GM21619 (cell line): ENCODE results near the gene DZANK1.
"Not testable (repeated sequence)": the region's sequence is repeated elsewhere in the genome, so short reads cannot be mapped to it uniquely, and the experiment has no call there.

Experiments
- ATAC-seq: cut with Tn5 transposase; IDR thresholded peaks from one replicate; pipeline ENCODE4 v1.9.1; 2021; ENCODE audit not compliant: unreplicated experiment

Gene DZANK1

GRCh38 chr20:18380908-18381529, 85.8 kb downstream of the DZANK1 start:
- no peak for ATAC-seq

DNA sequence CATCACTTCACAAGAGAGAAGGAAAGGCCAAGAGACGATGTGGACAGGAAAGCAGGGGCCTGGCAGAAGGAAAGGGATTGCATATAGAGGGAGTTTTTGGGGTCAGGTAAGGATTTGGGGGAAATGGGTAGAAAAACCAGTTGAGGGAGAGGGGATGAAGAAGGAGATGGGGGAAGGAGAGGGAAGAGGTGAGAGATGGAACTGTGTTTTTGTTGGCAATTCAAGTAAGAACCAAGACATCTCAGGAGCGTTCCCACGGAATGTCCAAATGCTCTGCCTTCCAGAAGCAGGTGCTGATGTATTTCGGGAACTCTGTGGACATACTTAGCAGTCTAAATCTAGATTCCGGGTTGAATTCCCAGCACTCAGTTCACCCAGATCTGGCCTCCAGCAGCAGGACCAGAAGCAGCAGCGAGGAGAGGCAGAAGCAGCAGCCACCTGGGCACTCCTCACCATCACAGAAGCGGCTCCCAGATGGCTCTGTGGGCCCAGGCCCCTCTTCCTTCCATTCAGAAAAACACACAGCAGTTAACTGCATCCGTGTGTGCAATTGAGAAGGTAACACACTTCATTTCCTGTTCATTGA, 88.8 kb downstream of the DZANK1 start:
- no peak for ATAC-seq

DNA sequence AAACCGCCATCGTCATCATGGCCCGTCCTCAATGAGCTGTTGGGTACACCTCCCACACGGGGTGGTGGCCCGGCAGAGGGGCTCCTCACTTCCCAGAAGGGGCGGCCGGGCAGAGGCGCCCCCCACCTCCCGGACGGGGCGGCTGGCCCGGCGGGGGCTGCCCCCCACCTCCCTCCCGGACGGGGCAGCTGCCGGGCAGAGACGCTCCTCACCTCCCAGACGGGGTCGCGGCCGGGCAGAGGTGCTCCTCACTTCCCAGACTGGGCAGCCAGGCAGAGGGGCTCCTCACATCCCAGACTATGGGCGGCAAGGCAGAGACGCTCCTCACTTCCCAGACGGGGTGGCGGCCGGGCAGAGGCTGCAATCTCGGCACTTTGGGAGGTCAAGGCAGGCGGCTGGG, 91.3 kb downstream of the DZANK1 start:
- not testable (repeated sequence) for ATAC-seq

GRCh38 chr20:18372296-18372695, 94.5 kb downstream of the DZANK1 start:
- no peak for ATAC-seq

- no peak for ATAC-seq
Observed at GRCh38 chr20:18364768-18365167, 102.1 kb downstream of the DZANK1 start.

DNA sequence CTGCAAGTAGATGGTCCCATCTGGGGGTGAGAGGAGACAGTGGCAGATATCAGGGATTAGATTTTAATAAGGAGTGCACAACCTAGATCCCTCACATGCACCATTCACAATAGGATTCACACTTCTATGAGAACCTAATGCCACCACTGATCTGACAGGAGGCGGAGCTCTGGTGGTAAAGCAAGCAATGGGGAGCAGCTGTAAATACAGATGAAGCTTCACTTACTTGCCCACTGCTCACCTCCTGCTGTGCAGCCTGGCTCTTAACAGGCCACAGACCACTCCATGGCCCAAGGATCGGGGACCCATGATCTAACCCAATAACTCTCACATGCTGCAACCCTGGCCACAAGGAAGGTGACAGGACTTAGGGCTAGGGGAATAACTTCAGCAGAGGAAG, 103.1 kb downstream of the DZANK1 start:
- ATAC-seq, result no peak

GRCh38 chr20:18362916-18363315, 103.9 kb downstream of the DZANK1 start:
- ATAC-seq, result no peak

DNA sequence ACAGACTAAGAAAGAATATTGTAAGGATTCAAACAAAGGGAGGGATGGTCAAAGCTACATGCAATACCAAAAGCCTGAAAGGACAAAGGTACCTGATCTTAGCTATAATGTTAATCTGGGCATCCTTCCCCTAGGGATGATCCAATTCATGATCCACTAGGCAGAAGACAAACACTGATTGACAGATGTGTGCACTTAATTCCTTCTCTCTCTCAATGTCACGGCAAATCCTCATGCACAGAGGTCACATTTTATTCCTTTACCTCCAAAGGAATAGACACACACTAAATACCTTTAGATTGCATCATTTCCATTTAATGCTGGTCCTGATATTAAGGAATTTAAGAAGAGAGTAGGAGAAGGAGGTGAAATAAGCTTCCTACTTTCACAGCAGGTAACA, 105.2 kb downstream of the DZANK1 start:
- no peak for ATAC-seq

DNA sequence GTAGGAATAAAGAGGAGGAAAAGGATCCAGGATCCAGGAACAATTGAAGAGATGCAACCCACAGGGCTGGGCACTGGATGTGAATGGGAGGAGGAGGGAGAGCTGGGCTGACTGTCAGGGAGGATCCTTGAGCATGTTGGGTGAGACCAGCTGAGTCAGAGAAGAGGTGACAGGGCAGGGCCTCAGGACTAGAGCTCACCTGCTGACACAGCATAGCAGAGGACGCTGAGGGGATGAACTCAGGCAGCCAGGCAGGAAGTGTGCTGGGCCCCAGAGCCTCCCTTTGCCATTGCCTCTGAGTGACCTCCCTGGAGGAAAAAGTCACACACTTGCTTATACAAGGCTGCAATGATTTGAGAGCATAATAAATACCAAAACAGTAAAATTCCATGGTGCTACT, 106.2 kb downstream of the DZANK1 start:
- ATAC-seq, result no peak

GRCh38 chr20:18359854-18360253, 107.0 kb downstream of the DZANK1 start:
- ATAC-seq, result no peak

GRCh38 chr20:18349749-18350148, 117.1 kb downstream of the DZANK1 start:
- ATAC-seq, result not testable (repeated sequence)
